Measurements from ENCODE around the gene HMGB2.
A peak's percentile ranks its signal among the peaks of the same experiment; 100 is the strongest.

The HMGB2 gene

GRCh38 chr4:173334891-173335752 lies 964 bp upstream of the HMGB2 start:
- peak; percentile 91 for DNase-seq (ENCODE audit: low spot score)

- DNase-seq (ENCODE audit: low spot score): no peak
Measured at GRCh38 chr4:173333658-173334084, 487 bp downstream of the HMGB2 start.

- DNase-seq (ENCODE audit: low spot score): no peak
Measured at GRCh38 chr4:173332963-173333657, 1.0 kb downstream of the HMGB2 start.

DNA sequence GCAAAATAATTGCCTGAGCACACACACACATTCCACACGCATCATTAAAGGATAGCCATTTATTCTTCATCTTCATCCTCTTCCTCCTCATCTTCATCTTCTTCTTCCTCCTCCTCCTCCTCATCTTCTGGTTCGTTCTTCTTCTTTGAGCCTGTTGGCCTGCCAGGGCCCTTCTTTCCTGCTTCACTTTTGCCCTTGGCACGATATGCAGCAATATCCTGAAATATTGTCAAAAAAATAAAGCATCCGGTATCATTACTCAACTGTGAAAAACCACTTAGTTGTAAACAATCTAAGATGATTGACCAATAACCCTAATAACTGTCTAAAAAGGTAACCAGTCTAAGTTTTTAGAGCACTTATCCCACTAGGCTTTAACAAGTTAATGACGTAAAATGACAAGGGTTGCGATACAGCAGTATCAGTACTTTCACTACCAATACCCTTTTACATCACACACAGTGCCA lies 2.1 kb downstream of the HMGB2 start:
- DNase-seq (ENCODE audit: low spot score): no peak

DNA sequence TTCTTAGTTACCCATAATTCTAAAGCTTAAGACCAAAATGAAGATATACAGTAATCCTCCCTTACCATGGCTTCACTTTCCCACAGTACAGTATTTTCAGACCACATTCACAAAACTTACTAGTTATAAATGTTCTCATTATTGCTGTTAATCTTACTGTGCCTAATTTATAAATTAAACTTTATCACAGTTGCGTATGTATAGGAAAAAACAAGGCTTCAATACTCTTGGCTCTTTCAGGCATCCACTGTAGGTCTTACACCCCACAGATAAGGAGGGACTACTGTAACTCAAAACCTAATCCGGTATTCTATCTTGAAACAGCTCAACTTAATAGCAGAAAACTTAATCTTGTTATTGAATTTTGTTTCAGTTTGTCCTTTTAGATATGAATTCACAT lies 3.6 kb downstream of the HMGB2 start:
- DNase-seq (ENCODE audit: low spot score): no peak

DNA sequence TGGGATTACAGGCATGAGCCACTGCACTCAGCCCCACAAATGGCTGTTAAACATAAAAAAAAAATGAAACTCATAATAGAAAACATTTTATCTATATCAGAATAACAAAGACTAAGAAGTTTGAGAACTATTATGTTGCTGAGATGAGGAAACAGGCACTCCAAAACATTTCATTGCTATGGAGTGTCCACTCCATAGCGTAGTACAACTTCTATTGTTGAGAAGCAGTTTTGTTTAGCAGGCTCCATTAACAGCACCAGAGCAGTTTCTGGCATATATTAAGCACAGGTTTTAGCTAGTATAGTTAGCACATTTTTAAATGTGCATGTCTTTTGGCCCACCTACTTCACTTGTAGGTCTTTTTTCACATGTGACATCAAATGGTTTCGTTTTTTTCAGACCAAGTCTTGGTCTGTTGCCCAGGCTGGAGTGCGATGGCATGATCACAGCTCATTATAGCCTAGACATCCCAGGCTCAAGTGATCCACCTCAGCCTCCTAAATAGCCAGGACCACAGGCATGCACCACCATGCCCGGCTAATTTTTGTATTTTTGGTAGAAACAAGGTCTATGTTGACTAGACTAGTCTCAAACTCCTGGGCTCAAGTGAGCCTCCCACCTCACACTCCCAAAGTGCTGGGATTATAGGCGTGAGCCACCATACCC lies 5.8 kb downstream of the HMGB2 start:
- DNase-seq (ENCODE audit: low spot score): no peak

DNA sequence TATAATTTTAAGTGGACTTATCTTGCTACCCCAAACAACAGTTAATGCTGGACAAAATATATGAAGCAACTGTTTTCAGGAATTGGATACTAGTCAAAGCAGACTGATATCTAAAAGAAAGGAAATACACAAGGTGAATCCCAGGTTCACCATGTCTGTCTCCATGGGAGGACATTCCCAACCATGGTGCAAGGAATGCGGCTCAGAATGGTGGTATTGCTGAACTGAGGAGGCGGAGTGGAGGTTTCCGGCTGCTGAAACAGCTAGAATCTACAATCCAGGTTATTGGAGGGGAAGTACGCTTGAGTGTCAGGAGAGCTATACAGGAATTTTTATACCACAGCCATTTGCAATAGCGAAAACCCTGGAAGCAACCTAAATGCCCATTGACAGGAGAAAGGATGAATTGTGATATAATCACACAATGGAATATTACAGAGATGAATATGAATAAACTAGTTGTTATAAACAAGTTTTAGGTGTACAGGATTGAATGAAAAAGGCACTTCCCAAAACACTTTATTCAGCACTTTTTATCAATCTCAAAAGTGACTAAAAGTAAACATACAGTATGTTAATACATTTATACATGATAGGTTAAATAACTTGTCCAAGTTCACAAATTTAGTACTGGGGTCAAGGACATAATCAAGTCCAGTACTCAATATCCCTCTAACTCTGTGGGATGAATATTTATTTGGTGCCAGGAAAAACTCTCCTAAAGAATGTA lies 9.0 kb downstream of the HMGB2 start:
- DNase-seq (ENCODE audit: low spot score): no peak

DNA sequence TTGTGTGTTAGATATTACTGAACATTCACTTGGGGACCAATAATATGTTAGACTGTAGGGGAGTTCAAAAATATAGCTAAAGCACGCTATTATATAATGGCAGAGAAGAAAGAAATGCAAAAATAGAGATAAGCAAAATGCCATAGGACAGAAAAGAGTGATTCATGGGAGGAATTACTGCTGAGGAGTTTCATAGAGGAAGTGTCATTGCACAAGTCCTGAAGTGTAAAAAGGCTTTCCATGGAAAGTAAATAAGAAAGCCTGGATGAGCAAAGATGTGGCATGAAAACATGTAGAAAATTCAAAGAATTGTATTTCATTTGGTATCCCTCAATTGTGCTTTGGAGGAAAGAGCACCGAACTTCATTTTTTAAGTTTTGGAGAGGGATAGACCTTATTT lies 14.5 kb downstream of the HMGB2 start:
- DNase-seq (ENCODE audit: low spot score): no peak

DNA sequence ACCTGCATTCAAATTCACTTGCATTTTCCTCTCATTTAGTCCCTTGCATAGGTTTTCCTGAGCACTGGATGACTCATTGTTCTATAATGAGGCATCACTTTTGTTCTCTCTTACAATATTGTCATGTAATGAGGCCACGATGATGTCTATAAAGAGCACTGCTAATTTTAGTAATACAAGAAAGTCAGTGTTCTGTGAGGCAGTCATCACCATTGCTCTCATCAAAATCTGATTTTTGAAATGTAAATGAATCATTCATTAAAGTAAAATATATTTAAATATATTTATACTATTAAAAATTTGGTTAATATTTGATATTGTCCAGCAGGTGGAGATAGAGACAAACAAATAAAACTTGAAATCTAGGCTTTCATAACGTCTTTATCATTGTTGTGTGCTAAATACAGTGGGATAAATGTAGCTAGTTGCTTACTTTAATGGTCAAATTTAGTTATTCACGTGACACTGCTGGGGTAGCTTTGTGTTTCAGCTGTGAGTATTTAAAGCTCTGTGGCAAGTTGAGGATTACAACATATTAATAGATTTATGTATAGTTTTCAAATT lies 15.4 kb downstream of the HMGB2 start:
- DNase-seq (ENCODE audit: low spot score): no peak

GRCh38 chr4:173318240-173318639 lies 15.9 kb downstream of the HMGB2 start:
- no peak for DNase-seq (ENCODE audit: low spot score)

DNA sequence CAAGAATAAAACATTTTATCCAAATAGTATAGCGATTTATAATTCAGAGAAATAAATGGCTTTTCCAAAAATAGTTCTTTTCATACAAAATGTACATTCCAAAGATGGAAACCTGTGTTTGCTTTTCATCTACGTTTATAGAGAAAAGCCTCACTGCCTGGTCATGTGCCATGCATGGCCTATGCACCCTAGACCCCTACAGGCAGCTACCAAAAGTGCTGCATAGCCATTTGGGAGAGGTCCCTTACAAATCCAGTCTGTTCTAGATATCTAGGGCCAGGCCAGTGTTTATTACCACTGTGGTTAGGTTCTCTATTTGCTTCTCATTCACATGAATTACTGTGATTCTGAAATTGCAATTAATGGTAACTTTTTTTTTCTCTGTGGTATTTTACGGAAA lies 17.2 kb downstream of the HMGB2 start:
- DNase-seq (ENCODE audit: low spot score): no peak

DNA sequence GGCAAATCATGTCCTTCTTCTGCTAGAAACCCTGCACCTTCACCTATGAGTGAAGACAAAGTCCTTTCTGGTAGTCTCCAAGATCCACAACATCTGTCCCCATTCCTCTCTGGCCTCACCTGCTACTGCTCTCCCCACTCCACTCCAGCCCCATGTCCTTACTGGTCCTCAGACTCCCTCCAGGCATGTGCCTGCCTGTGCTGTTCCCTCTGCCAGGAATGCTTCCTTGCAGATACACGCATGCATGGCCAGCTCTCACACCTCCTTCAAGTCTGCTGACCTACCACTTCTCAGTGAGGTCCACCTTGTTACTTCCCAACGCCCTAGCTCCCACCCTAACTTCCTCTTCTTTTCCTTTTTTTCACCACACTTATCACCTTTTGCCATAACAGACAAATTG lies 18.1 kb downstream of the HMGB2 start:
- DNase-seq (ENCODE audit: low spot score): no peak

GRCh38 chr4:173314715-173315114 lies 19.4 kb downstream of the HMGB2 start:
- DNase-seq (ENCODE audit: low spot score): no peak

DNA sequence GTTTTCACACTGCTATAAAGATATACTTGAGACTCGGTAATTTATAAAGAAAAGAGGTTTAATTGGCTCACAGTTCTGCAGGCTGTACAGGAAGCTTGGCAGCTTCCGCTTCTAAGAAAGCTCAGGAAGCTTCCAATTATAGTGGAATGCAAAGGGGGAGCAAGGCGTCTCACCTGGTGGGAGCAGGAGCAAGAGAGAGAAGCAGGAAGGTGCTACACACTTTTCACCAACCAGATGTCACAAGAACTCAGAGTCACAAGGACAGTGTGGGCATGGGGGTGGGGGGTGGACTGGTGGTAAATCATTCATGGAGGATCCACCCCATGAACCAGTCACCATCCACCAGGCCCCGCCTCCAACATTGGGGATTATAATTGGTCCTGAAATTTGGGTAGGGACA lies 22.8 kb downstream of the HMGB2 start:
- DNase-seq (ENCODE audit: low spot score): no peak

GRCh38 chr4:173307778-173308177 lies 26.4 kb downstream of the HMGB2 start:
- no peak for DNase-seq (ENCODE audit: low spot score)

GRCh38 chr4:173301518-173302201 lies 32.5 kb downstream of the HMGB2 start:
- no peak for DNase-seq (ENCODE audit: low spot score)

- DNase-seq (ENCODE audit: low spot score): no peak
Measured at GRCh38 chr4:173294444-173294843, 39.7 kb downstream of the HMGB2 start.

GRCh38 chr4:173293663-173294062 lies 40.5 kb downstream of the HMGB2 start:
- DNase-seq (ENCODE audit: low spot score): no peak

DNA sequence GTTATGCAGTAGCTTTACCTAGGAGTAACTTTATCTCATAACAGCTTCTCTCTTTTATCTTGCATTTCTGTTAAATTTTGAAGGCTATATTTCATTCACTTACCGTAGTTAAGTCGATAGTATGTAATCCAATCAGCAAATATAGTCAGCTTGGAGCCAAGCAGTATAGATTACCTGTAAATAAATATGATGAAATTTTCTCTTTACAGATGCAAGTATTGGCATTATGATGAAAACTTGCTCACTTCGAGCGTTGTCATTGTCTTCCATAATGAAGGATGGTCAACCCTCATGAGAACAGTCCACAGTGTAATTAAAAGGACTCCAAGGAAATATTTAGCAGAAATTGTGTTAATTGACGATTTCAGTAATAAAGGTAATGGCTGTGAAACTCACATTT lies 42.3 kb downstream of the HMGB2 start:
- no peak for DNase-seq (ENCODE audit: low spot score)

- DNase-seq (ENCODE audit: low spot score): no peak
Measured at GRCh38 chr4:173289353-173289727, 44.8 kb downstream of the HMGB2 start.

DNA sequence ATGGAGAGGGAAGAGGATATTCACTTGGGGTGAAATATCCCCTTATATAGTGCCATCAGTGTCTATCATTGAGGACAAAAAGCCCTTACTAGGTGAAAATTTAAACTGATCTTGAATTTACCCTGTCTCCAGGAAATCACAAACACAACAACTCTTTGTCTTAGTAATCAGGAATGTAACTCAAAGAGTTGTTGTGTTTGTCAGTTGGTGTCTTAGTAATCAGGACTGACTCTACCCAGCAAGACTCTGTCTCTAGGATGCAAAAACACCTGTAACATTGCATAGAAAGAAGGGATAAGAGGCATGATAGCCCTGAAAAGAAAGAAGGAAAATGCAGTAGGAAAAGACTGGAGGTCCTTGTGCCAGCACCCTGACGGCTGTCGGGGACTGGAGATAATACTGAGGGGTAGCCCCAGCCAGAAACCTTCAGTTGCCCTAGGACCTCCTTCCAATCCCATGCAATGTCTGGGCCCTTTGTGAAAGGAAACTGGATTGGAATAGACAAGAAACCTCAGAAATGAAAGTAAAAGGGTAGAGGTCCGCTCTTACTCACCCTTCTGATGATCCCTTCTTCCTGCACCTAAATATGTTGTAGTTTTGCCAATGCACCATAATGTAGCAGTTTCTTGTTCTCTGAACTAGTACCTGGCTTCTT lies 45.3 kb downstream of the HMGB2 start:
- no peak for DNase-seq (ENCODE audit: low spot score)

Measured in ecto neural progenitor cell (in vitro differentiated cells).